HepG2 (cell line): ENCODE results near the gene MAJIN. TPM values are rescaled to one million over a fixed set of nuclear protein-coding genes. Genes with fewer than 3 reads are reported as not detected.
A peak's percentile ranks its signal among the peaks of the same experiment; 100 is the strongest.

Experiments used
- CCAR2 ChIP-seq: fragments of 200-400 bp; formaldehyde crosslinking; optimal IDR thresholded peaks from 2 replicates; pipeline ENCODE3; 2018; ENCODE audit warnings: low read depth, mild to moderate bottlenecking, low read length, moderate library complexity
- CCDC6 ChIP-seq: sonication (generic); formaldehyde crosslinking; IDR thresholded peaks from 2 replicates; pipeline ENCODE4 v1.8.1; 2022; ENCODE audit warnings: mild to moderate bottlenecking, missing genetic modification reagents, moderate library complexity
- ELF4 ChIP-seq: sonication (generic); formaldehyde crosslinking; IDR thresholded peaks from 2 replicates; pipeline ENCODE4 v1.5.0; 2020; ENCODE audit warnings: missing genetic modification reagents, mild to moderate bottlenecking, moderate library complexity, borderline replicate concordance
- FOXP1 ChIP-seq, 2 experiments: fragments of 450-650 bp in 1 of 2; IDR thresholded peaks; 2 replicates each; pipeline ENCODE4 v1.6.1; 2017 to 2018; ENCODE audit warnings: antibody characterized with exemption in 1 of 2
- GMEB2 ChIP-seq: IDR thresholded peaks from 2 replicates; pipeline ENCODE4 v1.6.1; 2016; ENCODE audit warnings: missing biosample characterization, missing genetic modification reagents, low read depth
- HHEX ChIP-seq: IDR thresholded peaks from 2 replicates; pipeline ENCODE4 v1.6.1; 2016; ENCODE audit warnings: control low read depth
- KDM5A ChIP-seq: fragments of 200-600 bp; sonication (generic); IDR thresholded peaks from 2 replicates; pipeline ENCODE4 v1.7.0; 2018; ENCODE audit warnings: antibody characterized with exemption, mild to moderate bottlenecking, low read length, borderline replicate concordance
- KDM5B ChIP-seq: sonication (generic); formaldehyde crosslinking; IDR thresholded peaks from 2 replicates; pipeline ENCODE4 v1.4.0; 2020; ENCODE audit warnings: missing genetic modification reagents, mild to moderate bottlenecking, borderline replicate concordance
- KLF11 ChIP-seq: IDR thresholded peaks from 2 replicates; pipeline ENCODE4 v1.6.1; 2016; ENCODE audit warnings: missing compliant biosample characterization
- KMT2B ChIP-seq: IDR thresholded peaks from 2 replicates; pipeline ENCODE4 v1.6.1; 2016; ENCODE audit warnings: missing genetic modification reagents, missing compliant biosample characterization
- NPAS2 ChIP-seq: sonication (generic); formaldehyde crosslinking; IDR thresholded peaks from 2 replicates; pipeline ENCODE4 v1.8.0; 2022; ENCODE audit warnings: mild to moderate bottlenecking, missing genetic modification reagents, borderline replicate concordance
- POLR2AphosphoS5 ChIP-seq: IDR thresholded peaks from 2 replicates; pipeline ENCODE4 v1.6.1; 2012; ENCODE audit warnings: low read depth, low read length
- RFXAP ChIP-seq: sonication (generic); formaldehyde crosslinking; IDR thresholded peaks from 2 replicates; pipeline ENCODE4 v1.4.0; 2020; ENCODE audit warnings: missing genetic modification reagents, borderline replicate concordance
- SRY ChIP-seq: sonication (generic); formaldehyde crosslinking; IDR thresholded peaks from 2 replicates; pipeline ENCODE4 v1.8.0; 2022; ENCODE audit warnings: mild to moderate bottlenecking, missing genetic modification reagents
- TEAD2 ChIP-seq: sonication (generic); formaldehyde crosslinking; IDR thresholded peaks from 2 replicates; pipeline ENCODE4 v1.9.0; 2021; ENCODE audit warnings: missing genetic modification reagents
- WIZ ChIP-seq: sonication (generic); formaldehyde crosslinking; IDR thresholded peaks from 2 replicates; pipeline ENCODE4 v1.5.1; 2020; ENCODE audit warnings: mild to moderate bottlenecking, missing genetic modification reagents
- ZKSCAN5 ChIP-seq: sonication (generic); formaldehyde crosslinking; IDR thresholded peaks from 2 replicates; pipeline ENCODE4 v1.5.1; 2020; ENCODE audit warnings: mild to moderate bottlenecking, missing genetic modification reagents
- ZNF101 ChIP-seq: sonication (generic); formaldehyde crosslinking; IDR thresholded peaks from 2 replicates; pipeline ENCODE4 v1.4.0; 2020; ENCODE audit warnings: mild to moderate bottlenecking, low read depth, missing genetic modification reagents, borderline replicate concordance
- ZNF282 ChIP-seq: fragments of 450-650 bp; IDR thresholded peaks from 2 replicates; pipeline ENCODE4 v1.6.1; 2018; ENCODE audit not compliant: partially characterized antibody
- ZNF558 ChIP-seq: sonication (generic); formaldehyde crosslinking; IDR thresholded peaks from 2 replicates; pipeline ENCODE4 v1.9.0; 2022; ENCODE audit warnings: mild to moderate bottlenecking, missing genetic modification reagents, borderline replicate concordance
- ZNF562 ChIP-seq: sonication (generic); formaldehyde crosslinking; IDR thresholded peaks from 2 replicates; pipeline ENCODE4 v1.8.0; 2022; ENCODE audit warnings: missing genetic modification reagents, borderline replicate concordance
- ZNF652 ChIP-seq: IDR thresholded peaks from 2 replicates; pipeline ENCODE4 v1.6.1; 2016; ENCODE audit warnings: low read depth, borderline replicate concordance
- ZNF747 ChIP-seq: sonication (generic); formaldehyde crosslinking; IDR thresholded peaks from 2 replicates; pipeline ENCODE4 v1.8.1; 2023; ENCODE audit warnings: missing genetic modification reagents, mild to moderate bottlenecking, borderline replicate concordance
- ZSCAN25 ChIP-seq: sonication (generic); formaldehyde crosslinking; IDR thresholded peaks from 2 replicates; pipeline ENCODE4 v1.8.0; 2022; ENCODE audit warnings: mild to moderate bottlenecking, missing genetic modification reagents
- ZSCAN31 ChIP-seq: sonication (generic); formaldehyde crosslinking; IDR thresholded peaks from 2 replicates; pipeline ENCODE4 v1.5.0; 2020; ENCODE audit warnings: low read depth, mild to moderate bottlenecking, missing genetic modification reagents
- polyA plus RNA-seq, 8 experiments: library from polyadenylated mRNA; depleted of rRNA in 3 of 8; stranded (reverse) in 7 of 8; unstranded in 1 of 8; fragments of >200 nt; fragmentation: Illumina TruSeq in 4 of 8; extraction: Trizol in 4 of 8; gene quantifications; 2 replicates each; pipeline versions ENCODE4 v1.2.1 to v1.2.3, GENCODE V29; 2011 to 2016; ENCODE audit warnings: low read depth in 4 of 8, missing spikeins in 1 of 8, mixed read lengths in 1 of 8; ENCODE audit not compliant: insufficient read depth in 1 of 8
- total RNA-seq, 5 experiments: library from RNA; depleted of rRNA; stranded (reverse); fragments of >200 nt; fragmentation: Illumina TruSeq; extraction: Trizol; gene quantifications; 2 replicates each; pipeline ENCODE4 v1.2.3, GENCODE V29; 2016; ENCODE audit warnings: low read depth in 1 of 5
- TF ChIP-seq, protein P1 (sequence below): sonication (generic); formaldehyde crosslinking; IDR thresholded peaks from 2 replicates; pipeline ENCODE4 v1.5.0; 2020; ENCODE audit warnings: mild to moderate bottlenecking, missing genetic modification reagents, borderline replicate concordance

Gene MAJIN
- total and polyA plus RNA-seq, 2 of the 13 experiments (the other 11 are each of a cell fraction or from before 2014, with no cell fraction given) = not detected

- TF ChIP-seq KDM5B (CRISPR knock-in tag) (no peak; the same call in 1 of the 2 replicates), CCDC6 (CRISPR knock-in tag) (no peak), ZSCAN31 (CRISPR knock-in tag) (peak; percentile 46), ZNF101 (CRISPR knock-in tag) (no peak), GMEB2 (CRISPR knock-in tag) (no peak), ZNF652 (no peak; the same call in 1 of the 2 replicates), ZNF747 (peak; percentile 64), FOXP1 (IDR thresholded peaks at IDR 0.05) (no peak), FOXP1 (CRISPR knock-in tag; IDR thresholded peaks at IDR 0.05) (peak; percentile 41), ZKSCAN5 (CRISPR knock-in tag) (peak; percentile 14; the same call in 1 of the 2 replicates), KMT2B (CRISPR knock-in tag) (peak; percentile 68; the same call in 1 of the 2 replicates), NPAS2 (CRISPR knock-in tag) (no peak), ZNF558 (CRISPR knock-in tag) (no peak), ELF4 (peak; percentile 91), ZNF562 (CRISPR knock-in tag) (no peak), WIZ (CRISPR knock-in tag) (0 out of 2 replicates have a peak, but pooled peaks have one; percentile 12), SRY (CRISPR knock-in tag) (no peak), TEAD2 (no peak), HHEX (CRISPR knock-in tag) (no peak), KDM5A (no peak), KLF11 (peak; percentile 54; the same call in 1 of the 2 replicates), CCAR2 (no peak), ZNF282 (no peak), ZSCAN25 (CRISPR knock-in tag) (no peak), RFXAP (CRISPR knock-in tag) (no peak), POLR2AphosphoS5 (peak; percentile 97)
- TF ChIP-seq, protein P1, sequence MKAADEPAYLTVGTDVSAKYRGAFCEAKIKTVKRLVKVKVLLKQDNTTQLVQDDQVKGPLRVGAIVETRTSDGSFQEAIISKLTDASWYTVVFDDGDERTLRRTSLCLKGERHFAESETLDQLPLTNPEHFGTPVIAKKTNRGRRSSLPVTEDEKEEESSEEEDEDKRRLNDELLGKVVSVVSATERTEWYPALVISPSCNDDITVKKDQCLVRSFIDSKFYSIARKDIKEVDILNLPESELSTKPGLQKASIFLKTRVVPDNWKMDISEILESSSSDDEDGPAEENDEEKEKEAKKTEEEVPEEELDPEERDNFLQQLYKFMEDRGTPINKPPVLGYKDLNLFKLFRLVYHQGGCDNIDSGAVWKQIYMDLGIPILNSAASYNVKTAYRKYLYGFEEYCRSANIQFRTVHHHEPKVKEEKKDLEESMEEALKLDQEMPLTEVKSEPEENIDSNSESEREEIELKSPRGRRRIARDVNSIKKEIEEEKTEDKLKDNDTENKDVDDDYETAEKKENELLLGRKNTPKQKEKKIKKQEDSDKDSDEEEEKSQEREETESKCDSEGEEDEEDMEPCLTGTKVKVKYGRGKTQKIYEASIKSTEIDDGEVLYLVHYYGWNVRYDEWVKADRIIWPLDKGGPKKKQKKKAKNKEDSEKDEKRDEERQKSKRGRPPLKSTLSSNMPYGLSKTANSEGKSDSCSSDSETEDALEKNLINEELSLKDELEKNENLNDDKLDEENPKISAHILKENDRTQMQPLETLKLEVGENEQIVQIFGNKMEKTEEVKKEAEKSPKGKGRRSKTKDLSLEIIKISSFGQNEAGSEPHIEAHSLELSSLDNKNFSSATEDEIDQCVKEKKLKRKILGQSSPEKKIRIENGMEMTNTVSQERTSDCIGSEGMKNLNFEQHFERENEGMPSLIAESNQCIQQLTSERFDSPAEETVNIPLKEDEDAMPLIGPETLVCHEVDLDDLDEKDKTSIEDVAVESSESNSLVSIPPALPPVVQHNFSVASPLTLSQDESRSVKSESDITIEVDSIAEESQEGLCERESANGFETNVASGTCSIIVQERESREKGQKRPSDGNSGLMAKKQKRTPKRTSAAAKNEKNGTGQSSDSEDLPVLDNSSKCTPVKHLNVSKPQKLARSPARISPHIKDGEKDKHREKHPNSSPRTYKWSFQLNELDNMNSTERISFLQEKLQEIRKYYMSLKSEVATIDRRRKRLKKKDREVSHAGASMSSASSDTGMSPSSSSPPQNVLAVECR (CRISPR knock-in tag) = peak; percentile 76
These were observed 78.5 kb downstream of the MAJIN start (continued) for GRCh38 chr11:64893194-64894069.
